H9 (cell line): ENCODE results near the gene CNNM4. TPM values are rescaled to one million over a fixed set of nuclear protein-coding genes. Genes with fewer than 3 reads are reported as not detected.

Source experiments
- DNase-seq: peaks from one replicate; pipeline ENCODE4 v3.0.0-alpha.2; 2017
- H2AFZ ChIP-seq: one replicate; pipeline ENCODE4 v1.6.1; 2013; ENCODE audit warnings: mild to moderate bottlenecking, low read length, control low read depth, moderate library complexity
- H2AK5ac ChIP-seq: 2 replicates; pipeline ENCODE4 v1.6.1; 2013; ENCODE audit warnings: low read length, control low read depth, mixed read lengths; ENCODE audit not compliant: insufficient read length
- H2BK120ac ChIP-seq: one replicate; pipeline ENCODE4 v1.6.1; 2013; ENCODE audit warnings: low read depth, mild to moderate bottlenecking, low read length, control low read depth, inconsistent platforms; ENCODE audit not compliant: poor library complexity, severe bottlenecking
- H2BK12ac ChIP-seq: 2 replicates; pipeline ENCODE4 v1.6.1; 2013; ENCODE audit warnings: low read length, control low read depth, mixed read lengths, low read depth; ENCODE audit not compliant: insufficient read length
- H2BK15ac ChIP-seq: 2 replicates; pipeline ENCODE4 v1.6.1; 2013; ENCODE audit warnings: low read depth, low read length, control low read depth
- H2BK20ac ChIP-seq: one replicate; pipeline ENCODE4 v1.6.1; 2013; ENCODE audit warnings: low read depth, mild to moderate bottlenecking, low read length, control low read depth, inconsistent platforms; ENCODE audit not compliant: poor library complexity, severe bottlenecking
- H2BK5ac ChIP-seq: 2 replicates; pipeline ENCODE4 v1.6.1; 2013; ENCODE audit warnings: low read length, control low read depth, mixed read lengths; ENCODE audit not compliant: insufficient read length
- H3K14ac ChIP-seq: 2 replicates; pipeline ENCODE4 v1.6.1; 2013; ENCODE audit warnings: low read length, control low read depth; ENCODE audit not compliant: insufficient read depth
- H3K18ac ChIP-seq: 2 replicates; pipeline ENCODE4 v1.6.1; 2013; ENCODE audit warnings: low read depth, mild to moderate bottlenecking, mixed read lengths, low read length, control low read depth; ENCODE audit not compliant: insufficient read length
- H3K23ac ChIP-seq: 2 replicates; pipeline ENCODE4 v1.6.1; 2013; ENCODE audit warnings: low read length, control low read depth, mixed read lengths, low read depth; ENCODE audit not compliant: insufficient read length
- H3K23me2 ChIP-seq: 2 replicates; pipeline ENCODE4 v1.6.1; 2013; ENCODE audit warnings: low read depth, mild to moderate bottlenecking, mixed read lengths, low read length, control low read depth; ENCODE audit not compliant: insufficient read length, poor library complexity, severe bottlenecking
- H3K27ac ChIP-seq: 2 replicates; pipeline ENCODE4 v1.5.1; 2013; ENCODE audit warnings: low read length, control low read depth, mixed read lengths, low read depth; ENCODE audit not compliant: insufficient read length
- H3K27me3 ChIP-seq: 2 replicates; pipeline ENCODE4 v1.6.1; 2013; ENCODE audit warnings: low read length, control low read depth, inconsistent platforms; ENCODE audit not compliant: insufficient read depth
- H3K4ac ChIP-seq: 2 replicates; pipeline ENCODE4 v1.6.1; 2013; ENCODE audit warnings: low read depth, mild to moderate bottlenecking, control low read depth, inconsistent platforms, low read length, moderate library complexity
- H3K4me1 ChIP-seq: 2 replicates; pipeline ENCODE4 v1.6.1; 2013; ENCODE audit warnings: low read length, control low read depth, inconsistent platforms; ENCODE audit not compliant: insufficient read depth
- H3K4me2 ChIP-seq: 2 replicates; pipeline ENCODE4 v1.6.1; 2013; ENCODE audit warnings: low read length, control low read depth, mixed read lengths; ENCODE audit not compliant: insufficient read length, insufficient read depth
- H3K56ac ChIP-seq: 2 replicates; pipeline ENCODE4 v1.6.1; 2013; ENCODE audit warnings: low read depth, mild to moderate bottlenecking, mixed read lengths, low read length, control low read depth; ENCODE audit not compliant: insufficient read length
- H3K79me1 ChIP-seq: 2 replicates; pipeline ENCODE4 v1.6.1; 2013; ENCODE audit warnings: low read depth, mild to moderate bottlenecking, moderate library complexity, low read length, control low read depth, inconsistent platforms; ENCODE audit not compliant: insufficient read depth, poor library complexity, severe bottlenecking
- H3K79me2 ChIP-seq: 2 replicates; pipeline ENCODE4 v1.6.1; 2013; ENCODE audit warnings: low read length, control low read depth, inconsistent platforms; ENCODE audit not compliant: insufficient read depth
- H3K9ac ChIP-seq: 2 replicates; pipeline ENCODE4 v1.6.1; 2013; ENCODE audit warnings: low read length, control low read depth, mixed read lengths; ENCODE audit not compliant: insufficient read length; ENCODE audit errors: extremely low read depth
- H3K9me3 ChIP-seq: one replicate; pipeline ENCODE4 v1.6.1; 2013; ENCODE audit warnings: low read depth, low read length, inconsistent platforms; ENCODE audit not compliant: control insufficient read depth
- H3T11ph ChIP-seq: one replicate; pipeline ENCODE4 v1.6.1; 2013; ENCODE audit warnings: mild to moderate bottlenecking, low read length, control low read depth, inconsistent platforms
- H4K20me1 ChIP-seq: one replicate; pipeline ENCODE4 v1.6.1; 2013; ENCODE audit not compliant: control insufficient read depth, insufficient read length, insufficient read depth
- H4K5ac ChIP-seq: 2 replicates; pipeline ENCODE4 v1.6.1; 2013; ENCODE audit warnings: low read depth, mild to moderate bottlenecking, mixed read lengths, low read length, control low read depth; ENCODE audit not compliant: insufficient read length
- H4K8ac ChIP-seq: replicated peaks from 2 replicates; pipeline ENCODE4 v1.6.1; 2013; ENCODE audit warnings: low read length, control low read depth, mixed read lengths, low read depth; ENCODE audit not compliant: insufficient read length
- H4K91ac ChIP-seq: 2 replicates; pipeline ENCODE4 v1.6.1; 2013; ENCODE audit warnings: low read depth, mild to moderate bottlenecking, moderate library complexity, mixed read lengths, low read length, control low read depth; ENCODE audit not compliant: insufficient read length
- H3K27ac Mint-ChIP-seq, 3 experiments: 2 replicates in 2 of 3; 3 replicates in 1 of 3; pipeline ENCODE4 v1.8.0; 2020 to 2021; ENCODE audit warnings: mixed read lengths in 3 of 3, mild to moderate bottlenecking in 1 of 3, moderate library complexity in 1 of 3
- H3K27me3 Mint-ChIP-seq: 2 replicates; pipeline ENCODE4 v1.8.0; 2021; ENCODE audit warnings: low read depth, mild to moderate bottlenecking, moderate library complexity, mixed read lengths
- H3K36me3 Mint-ChIP-seq, 3 experiments: 2 replicates in 2 of 3; 3 replicates in 1 of 3; pipeline ENCODE4 v1.8.0; 2020 to 2021; ENCODE audit warnings: low read depth in 3 of 3, mixed read lengths in 3 of 3; ENCODE audit not compliant: insufficient read depth in 1 of 3
- H3K4me1 Mint-ChIP-seq, 2 experiments: 2 replicates each; pipeline ENCODE4 v1.8.0; 2020; ENCODE audit warnings: mixed read lengths in 2 of 2
- H3K4me3 Mint-ChIP-seq, 2 experiments: 2 replicates in 1 of 2; 3 replicates in 1 of 2; pipeline ENCODE4 v1.8.0; 2020 to 2021; ENCODE audit warnings: mild to moderate bottlenecking in 2 of 2, mixed read lengths in 2 of 2, moderate library complexity in 1 of 2
- H3K9me3 Mint-ChIP-seq, 2 experiments: 2 replicates in 1 of 2; 3 replicates in 1 of 2; pipeline ENCODE4 v1.8.0; 2020; ENCODE audit warnings: mild to moderate bottlenecking in 2 of 2, mixed read lengths in 2 of 2, moderate library complexity in 1 of 2
- WGBS: extraction: QIAGEN DNeasy Blood & Tissue Kit; methylation state at CpG from one replicate; pipeline ENCODE4 v1.1.7; 2013; ENCODE audit warnings: missing lambda C conversion rate, low lambda C conversion rate, mixed read lengths; ENCODE audit not compliant: insufficient read length; ENCODE audit errors: extremely low coverage; 5-methylcytosine and 5-hydroxymethylcytosine counted together
- total RNA-seq: library from RNA; stranded (reverse); gene quantifications from 2 replicates; pipeline ENCODE4 v1.2.1, GENCODE V29; 2021
- TF ChIP-seq, protein P1 (sequence below): fragments of 200-600 bp; sonication (generic); conservative IDR thresholded peaks from 3 replicates; pipeline ENCODE4 v1.8.0; 2021; ENCODE audit warnings: antibody characterized with exemption, mild to moderate bottlenecking

The CNNM4 gene
- total RNA-seq, 1 experiment from 2014 or later: 8.5 TPM

GRCh38 chr2:96734880-96735583 lies 25.7 kb upstream of the CNNM4 start:
- Histone ChIP-seq H3K4ac (no peak overlapping the region), H4K91ac (no peak overlapping the region), H4K8ac (no peak overlapping the region), H4K20me1 (no peaks in the 10 kb centered on the region), H2BK15ac (no peak overlapping the region), H3K27ac (no peak overlapping the region), H3T11ph (no peak overlapping the region), H3K79me1 (no peaks in the 10 kb centered on the region), H2AK5ac (no peak overlapping the region), H3K4me1 (no peaks in the 10 kb centered on the region; the same call in 1 of the 2 replicates), H3K79me2 (peaks cover 6% of the 10 kb centered on the region; the same call in 1 of the 2 replicates), H2BK20ac (no peak overlapping the region), H3K9ac (no peak overlapping the region), H3K23ac (no peak overlapping the region), H3K14ac (no peak overlapping the region), H2AFZ (no peak overlapping the region), H3K56ac (no peak overlapping the region), H3K23me2 (peaks cover 6% of the 10 kb centered on the region), H2BK120ac (no peak overlapping the region), H3K4me2 (no peak overlapping the region), H3K27me3 (no peaks in the 10 kb centered on the region), H3K18ac (no peak overlapping the region), H2BK5ac (no peak overlapping the region), H3K9me3 (no peaks in the 10 kb centered on the region), H2BK12ac (no peak overlapping the region), H4K5ac (no peak overlapping the region)
- TF ChIP-seq, protein P1, sequence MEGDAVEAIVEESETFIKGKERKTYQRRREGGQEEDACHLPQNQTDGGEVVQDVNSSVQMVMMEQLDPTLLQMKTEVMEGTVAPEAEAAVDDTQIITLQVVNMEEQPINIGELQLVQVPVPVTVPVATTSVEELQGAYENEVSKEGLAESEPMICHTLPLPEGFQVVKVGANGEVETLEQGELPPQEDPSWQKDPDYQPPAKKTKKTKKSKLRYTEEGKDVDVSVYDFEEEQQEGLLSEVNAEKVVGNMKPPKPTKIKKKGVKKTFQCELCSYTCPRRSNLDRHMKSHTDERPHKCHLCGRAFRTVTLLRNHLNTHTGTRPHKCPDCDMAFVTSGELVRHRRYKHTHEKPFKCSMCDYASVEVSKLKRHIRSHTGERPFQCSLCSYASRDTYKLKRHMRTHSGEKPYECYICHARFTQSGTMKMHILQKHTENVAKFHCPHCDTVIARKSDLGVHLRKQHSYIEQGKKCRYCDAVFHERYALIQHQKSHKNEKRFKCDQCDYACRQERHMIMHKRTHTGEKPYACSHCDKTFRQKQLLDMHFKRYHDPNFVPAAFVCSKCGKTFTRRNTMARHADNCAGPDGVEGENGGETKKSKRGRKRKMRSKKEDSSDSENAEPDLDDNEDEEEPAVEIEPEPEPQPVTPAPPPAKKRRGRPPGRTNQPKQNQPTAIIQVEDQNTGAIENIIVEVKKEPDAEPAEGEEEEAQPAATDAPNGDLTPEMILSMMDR: no peak
- no peak for DNase-seq
- no peaks in the 10 kb centered on the region for H3K9me3 Mint-ChIP-seq
- peaks cover 33 to 72% (median 68%) of the 10 kb centered on the region in 3 experiments; a peak in 6 of 7 replicates for H3K36me3 Mint-ChIP-seq
- peak overlapping the region in 1 of 3 experiments; percentile 59; a peak in 1 of 7 replicates for H3K27ac Mint-ChIP-seq
- H3K4me3 Mint-ChIP-seq: no peak overlapping the region
- WGBS: no CpG with 5 or more reads among the region's 8 CpGs
- peaks cover 6 to 7% of the 10 kb centered on the region in 2 experiments for H3K4me1 Mint-ChIP-seq
- no peaks in the 10 kb centered on the region; the same call in 1 of the 2 replicates for H3K27me3 Mint-ChIP-seq
